ENCODE results near the gene ACY1.

Gene ACY1

GRCh38 chr3:52004906-52005395 is 21.6 kb downstream of the ACY1 start:
- no peak overlapping the region for H3K4me3 ChIP-seq (ENCODE audit: low read depth, low read length)
- in situ Hi-C loops (cut with HindIII; ENCODE audit: low sequenced_read_pairs) = no loop called here
- no peak for TF ChIP-seq CTCF (IDR thresholded peaks at IDR 0.05; ENCODE audit: low read depth, low read length, missing control alignments)

GRCh38 chr3:52005571-52005986 is 22.2 kb downstream of the ACY1 start:
- in situ Hi-C loops (cut with HindIII; ENCODE audit: low sequenced_read_pairs) = no loop called here
- TF ChIP-seq CTCF (IDR thresholded peaks at IDR 0.05; ENCODE audit: low read depth, low read length, missing control alignments) = no peak
- no peak for DNase-seq (ENCODE audit: low read depth)
- no peak overlapping the region for H3K4me3 ChIP-seq (ENCODE audit: low read depth, low read length)

More at GRCh38 chr3:52004906-52005395, 21.6 kb downstream of the ACY1 start:
- DNase-seq (ENCODE audit: low read depth) = no peak

DNA sequence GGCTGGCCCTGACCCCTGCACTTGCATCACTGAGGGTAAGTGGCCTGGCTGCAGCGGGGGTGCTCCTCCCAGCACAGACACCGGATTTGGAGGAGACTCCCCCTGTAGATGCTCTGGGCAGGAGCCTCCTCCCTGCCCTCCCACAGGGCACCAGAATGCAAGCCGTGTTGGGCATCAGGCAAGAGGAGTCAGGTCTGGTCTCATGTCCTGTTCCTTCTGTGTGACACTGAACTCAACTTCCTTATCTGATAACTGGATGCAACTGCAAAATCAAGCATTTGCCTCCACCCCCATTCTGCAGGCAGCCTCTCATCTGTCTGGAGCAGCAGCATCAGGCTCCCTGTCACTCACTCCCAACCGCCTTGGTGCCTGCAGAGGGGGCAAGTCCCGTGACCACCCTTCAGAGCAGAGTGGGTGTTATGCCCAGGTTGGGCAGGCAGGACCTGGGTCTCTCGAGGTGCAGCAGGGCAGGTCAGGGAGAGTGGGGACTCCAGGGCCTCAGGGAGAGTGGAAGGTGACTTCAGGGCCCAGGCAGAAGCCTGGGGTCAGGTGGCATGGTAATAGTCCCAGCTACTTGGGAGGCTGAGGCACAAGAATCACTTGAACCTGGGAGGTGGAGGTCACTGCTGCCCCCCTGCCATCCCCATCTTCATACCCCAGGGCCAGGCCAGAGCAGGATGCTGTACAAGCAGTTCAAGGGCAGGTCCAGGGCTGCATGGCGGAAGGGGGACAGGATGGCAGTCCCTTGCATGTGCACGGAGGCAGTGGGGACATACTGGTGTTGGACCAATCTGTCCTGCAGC is 22.9 kb downstream of the ACY1 start:
- in situ Hi-C loops (cut with HindIII; ENCODE audit: low sequenced_read_pairs) = no loop called here
- no peak for DNase-seq (ENCODE audit: low read depth)
- no peak overlapping the region for H3K4me3 ChIP-seq (ENCODE audit: low read depth, low read length)
- no peak for TF ChIP-seq CTCF (IDR thresholded peaks at IDR 0.05; ENCODE audit: low read depth, low read length, missing control alignments)

DNA sequence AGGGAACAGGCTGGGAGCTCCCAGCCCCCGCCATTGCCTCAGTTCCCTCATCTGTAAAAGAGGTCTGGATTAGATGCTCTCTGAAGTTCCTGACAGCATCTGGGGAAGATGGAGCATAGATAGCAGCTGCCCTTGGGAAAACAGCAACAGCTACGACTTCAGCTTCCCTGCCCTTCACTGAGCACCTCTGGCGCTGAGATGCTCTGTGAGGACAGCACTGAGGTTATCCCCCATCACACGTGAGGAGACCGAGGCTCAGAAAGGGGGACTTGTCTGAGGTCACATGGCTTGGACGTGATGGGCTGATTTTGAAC is 23.4 kb downstream of the ACY1 start:
- no peak for TF ChIP-seq CTCF (IDR thresholded peaks at IDR 0.05; ENCODE audit: low read depth, low read length, missing control alignments)
- H3K4me3 ChIP-seq (ENCODE audit: low read depth, low read length) = no peak overlapping the region
- in situ Hi-C loops (cut with HindIII; ENCODE audit: low sequenced_read_pairs) = no loop called here
- DNase-seq (ENCODE audit: low read depth) = no peak

DNA sequence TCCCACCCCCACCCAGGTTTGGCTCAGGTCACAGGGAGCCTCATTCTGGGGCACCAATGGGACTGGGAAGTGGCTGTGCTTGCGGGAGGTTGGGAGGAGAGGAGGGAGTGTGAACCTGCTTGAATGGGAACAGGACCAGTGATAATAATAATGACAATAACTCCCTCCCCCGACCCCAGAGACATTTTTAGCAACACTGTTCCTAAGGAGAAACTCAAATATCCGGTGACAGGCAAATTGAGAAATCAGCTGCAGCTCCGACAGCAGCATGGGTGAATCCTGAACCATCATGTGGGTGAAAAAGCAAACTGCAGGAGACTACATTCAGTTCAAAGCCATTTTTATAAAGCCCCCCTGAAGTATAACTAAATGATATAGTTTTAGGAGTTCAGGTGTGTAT is 24.0 kb downstream of the ACY1 start:
- no peak for TF ChIP-seq CTCF (IDR thresholded peaks at IDR 0.05; ENCODE audit: low read depth, low read length, missing control alignments)
- DNase-seq (ENCODE audit: low read depth) = no peak
- no peak overlapping the region for H3K4me3 ChIP-seq (ENCODE audit: low read depth, low read length)
- in situ Hi-C loops (cut with HindIII; ENCODE audit: low sequenced_read_pairs) = no loop called here

DNA sequence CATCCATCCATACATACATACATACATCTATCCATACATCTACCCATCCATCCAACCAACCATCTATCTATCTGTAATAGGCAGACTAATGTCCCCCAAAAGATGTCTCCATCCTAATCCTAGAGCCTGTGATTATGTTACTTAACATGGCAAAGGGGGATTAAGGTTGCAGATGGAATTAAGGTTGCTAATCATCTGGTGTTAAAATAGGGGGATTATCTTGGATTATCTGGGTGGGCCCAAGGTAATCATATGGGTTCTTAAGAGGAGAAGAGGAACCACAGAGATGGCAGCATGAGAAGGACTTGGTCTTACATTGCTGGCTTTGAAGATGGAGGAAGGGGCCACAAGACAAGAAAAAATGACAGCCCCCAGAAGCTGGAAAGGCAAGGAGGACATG is 27.1 kb downstream of the ACY1 start:
- no peak for DNase-seq (ENCODE audit: low read depth)
- in situ Hi-C loops (cut with HindIII; ENCODE audit: low sequenced_read_pairs) = no loop called here
- TF ChIP-seq CTCF (IDR thresholded peaks at IDR 0.05; ENCODE audit: low read depth, low read length, missing control alignments) = no peak
- H3K4me3 ChIP-seq (ENCODE audit: low read depth, low read length) = no peak overlapping the region
